CD4-positive, alpha-beta T cell treated with Interleukin-10 for 1 hour (primary cell): ENCODE measurements around the gene FYTTD1.
A peak's percentile ranks its signal among the peaks of the same experiment; 100 is the strongest.

Experiments
- DNase-seq: peaks from one replicate; pipeline ENCODE4 v3.0.0-alpha.2; 2020

FYTTD1 gene

DNA sequence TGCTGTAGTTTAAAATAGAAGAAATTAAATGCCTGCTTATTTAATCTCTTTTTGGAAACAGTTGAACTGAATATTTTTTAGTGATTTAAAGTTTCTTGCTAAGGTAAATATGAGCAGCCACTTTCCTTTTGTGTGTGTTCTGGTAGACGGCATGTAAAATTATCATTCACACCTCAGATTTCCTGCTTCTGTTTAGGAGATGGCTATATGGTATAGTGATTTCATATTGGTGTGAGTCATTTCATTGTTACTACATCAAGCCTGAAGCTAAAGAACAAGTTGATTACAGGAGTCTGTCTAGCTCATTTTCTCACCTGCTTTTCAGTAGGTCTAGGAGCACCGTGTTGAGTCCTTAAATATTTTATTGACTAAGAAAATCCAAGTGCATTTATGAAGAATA lies 43.6 kb downstream of the FYTTD1 start:
- DNase-seq: peak; percentile 39

GRCh38 chr3:197794115-197794514 lies 44.4 kb downstream of the FYTTD1 start:
- no peak for DNase-seq

GRCh38 chr3:197795200-197795599 lies 45.5 kb downstream of the FYTTD1 start:
- no peak for DNase-seq

DNA sequence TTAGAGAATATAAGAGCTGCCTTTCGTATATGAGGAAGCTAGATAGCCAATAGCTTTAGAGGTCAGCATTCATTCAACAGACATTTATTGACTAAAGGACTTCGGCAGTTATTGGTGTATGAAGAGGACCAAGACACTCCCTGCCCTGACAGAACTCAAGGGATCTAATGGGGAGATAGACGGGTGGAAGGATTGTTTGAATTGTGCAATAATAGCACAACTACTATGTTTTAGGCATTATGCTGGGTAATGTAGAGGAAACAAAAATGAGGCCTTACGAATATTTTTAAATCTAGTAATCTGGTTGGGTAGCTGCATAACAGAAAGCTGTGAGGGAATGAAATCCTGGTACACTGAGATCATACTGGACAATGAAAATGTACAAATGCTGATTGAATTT lies 46.4 kb downstream of the FYTTD1 start:
- no peak for DNase-seq

DNA sequence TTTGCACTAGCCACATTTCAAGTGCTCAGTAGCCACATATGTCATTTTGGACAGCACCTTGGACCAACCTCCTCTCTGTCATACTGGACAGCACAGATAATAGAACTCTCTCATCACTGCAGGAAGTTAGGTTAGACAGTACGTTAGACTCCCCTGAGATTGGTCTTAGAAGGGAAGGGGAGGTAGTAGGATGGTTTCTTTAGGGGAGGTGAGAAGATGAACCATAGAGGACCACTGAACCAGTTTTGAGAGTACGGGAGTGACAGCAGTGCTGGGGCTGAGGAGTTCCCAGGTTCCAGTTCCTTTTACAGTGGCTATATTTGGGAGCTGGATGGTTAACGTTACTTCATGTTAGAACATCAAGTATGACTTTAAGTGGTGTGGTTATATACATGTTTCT lies 49.2 kb downstream of the FYTTD1 start:
- no peak for DNase-seq

DNA sequence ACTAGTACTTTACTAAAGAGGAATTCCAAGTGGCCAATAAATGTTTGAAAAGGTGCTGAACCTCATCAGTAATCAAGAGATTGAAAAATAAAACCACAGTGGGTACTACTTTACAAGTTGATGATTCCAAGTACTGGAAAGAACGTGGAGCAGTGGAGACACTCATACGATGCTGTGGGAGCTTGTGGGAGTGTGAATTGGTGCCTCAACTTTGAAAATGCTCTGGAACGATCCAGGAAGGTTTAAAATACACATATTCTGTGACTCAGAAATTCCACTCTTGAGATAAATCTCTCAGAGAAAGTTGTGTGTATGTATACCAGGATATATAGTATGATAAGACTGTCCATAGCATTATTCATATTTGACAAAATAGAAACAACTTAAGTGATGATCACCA lies 50.7 kb downstream of the FYTTD1 start:
- no peak for DNase-seq

DNA sequence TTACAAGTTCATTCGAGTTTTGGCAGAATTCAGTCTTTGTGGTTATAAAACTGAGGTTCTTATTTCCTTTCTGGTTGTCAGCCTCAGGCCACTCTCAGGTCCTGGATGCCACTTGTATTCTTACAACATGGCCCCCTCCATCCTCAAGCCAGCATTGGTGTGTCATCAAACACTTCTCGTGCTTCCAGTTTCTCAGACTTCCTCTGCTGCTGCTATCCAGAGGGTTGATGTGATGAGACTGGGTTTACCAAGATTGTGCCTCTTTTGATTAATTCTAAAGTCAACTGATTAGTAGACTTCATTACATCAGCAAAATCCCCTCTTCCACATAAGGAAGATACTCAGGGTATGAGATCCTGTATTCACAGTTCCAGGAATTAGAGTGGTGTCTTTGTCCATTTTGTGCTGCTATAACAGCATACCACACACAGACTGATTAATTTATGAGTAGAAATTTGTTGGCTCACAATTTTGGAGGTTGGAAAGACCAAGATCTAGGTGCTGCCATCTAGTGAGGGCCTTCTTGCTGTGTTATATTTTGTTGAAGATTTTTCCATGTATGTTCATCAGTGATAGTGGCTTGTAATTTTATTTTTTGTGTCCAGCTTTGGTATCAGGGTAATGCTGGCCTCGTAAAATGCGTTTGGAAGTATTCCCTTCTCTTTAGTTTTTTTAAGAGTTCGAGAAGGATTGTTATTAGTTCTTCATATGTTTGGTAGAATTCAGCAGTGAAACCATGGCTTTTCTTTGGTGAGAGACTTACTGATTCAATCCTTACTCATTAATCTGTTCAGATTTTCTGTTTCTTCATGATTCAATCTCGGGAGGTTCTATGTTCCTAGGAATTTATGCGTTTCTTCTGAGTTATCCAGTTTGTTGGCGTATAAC lies 52.5 kb downstream of the FYTTD1 start:
- peak; percentile 53 for DNase-seq

GRCh38 chr3:197802779-197803459 lies 53.2 kb downstream of the FYTTD1 start:
- DNase-seq: no peak

- DNase-seq: no peak
These were observed 54.8 kb downstream of the FYTTD1 start for GRCh38 chr3:197804511-197804910.

DNA sequence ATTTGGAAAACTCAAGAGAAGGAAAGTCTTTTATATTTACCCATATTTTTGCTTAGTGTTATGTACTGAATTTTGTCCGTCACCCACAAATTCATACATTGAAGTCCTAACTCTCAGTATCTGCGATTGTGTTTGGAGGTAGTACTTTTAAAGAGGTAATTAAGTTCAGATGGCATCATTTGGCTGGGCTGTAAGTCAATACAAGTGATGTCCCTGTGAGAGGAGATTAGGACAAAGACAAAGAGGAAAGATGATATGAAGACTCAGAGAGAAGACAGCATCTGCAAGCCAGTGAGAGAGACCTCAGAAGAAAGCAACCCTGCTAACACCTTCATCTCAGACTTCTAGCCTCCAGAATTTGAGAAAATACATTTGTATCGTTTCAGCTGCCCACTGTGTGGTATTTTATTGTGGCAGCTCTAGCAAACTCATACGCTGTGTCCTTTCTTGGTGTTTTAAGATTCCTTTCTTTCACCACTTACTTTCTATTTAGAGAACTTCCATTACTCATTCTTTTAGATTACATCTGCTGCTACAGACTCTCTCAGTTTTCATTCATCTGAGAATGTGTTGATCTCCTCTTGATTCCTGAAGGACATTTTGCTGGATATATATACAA lies 58.4 kb downstream of the FYTTD1 start:
- DNase-seq: no peak

- DNase-seq: no peak
These were observed 59.8 kb downstream of the FYTTD1 start for GRCh38 chr3:197809356-197810020.

- DNase-seq: no peak
These were observed 61.2 kb downstream of the FYTTD1 start for GRCh38 chr3:197810901-197811300.

GRCh38 chr3:197811343-197811742 lies 61.7 kb downstream of the FYTTD1 start:
- DNase-seq: no peak

DNA sequence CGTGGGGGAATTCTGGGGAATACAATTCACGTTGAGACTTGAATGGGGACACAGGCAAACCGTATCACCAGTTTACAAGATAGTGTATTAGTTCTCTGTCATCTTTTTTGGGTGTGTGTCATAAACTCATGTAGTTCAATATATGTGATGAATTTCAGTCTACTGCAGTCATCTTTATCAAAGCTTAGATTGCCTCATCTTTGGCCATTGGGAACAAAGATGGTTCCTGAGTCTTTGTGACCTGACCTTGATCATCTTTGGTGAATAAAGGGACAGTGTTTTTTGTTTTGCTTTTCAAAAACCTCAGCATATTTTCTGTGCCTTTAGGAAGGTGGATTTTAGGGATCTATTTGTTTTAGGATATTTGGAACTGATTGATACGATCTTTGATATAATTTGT lies 64.7 kb downstream of the FYTTD1 start:
- no peak for DNase-seq

DNA sequence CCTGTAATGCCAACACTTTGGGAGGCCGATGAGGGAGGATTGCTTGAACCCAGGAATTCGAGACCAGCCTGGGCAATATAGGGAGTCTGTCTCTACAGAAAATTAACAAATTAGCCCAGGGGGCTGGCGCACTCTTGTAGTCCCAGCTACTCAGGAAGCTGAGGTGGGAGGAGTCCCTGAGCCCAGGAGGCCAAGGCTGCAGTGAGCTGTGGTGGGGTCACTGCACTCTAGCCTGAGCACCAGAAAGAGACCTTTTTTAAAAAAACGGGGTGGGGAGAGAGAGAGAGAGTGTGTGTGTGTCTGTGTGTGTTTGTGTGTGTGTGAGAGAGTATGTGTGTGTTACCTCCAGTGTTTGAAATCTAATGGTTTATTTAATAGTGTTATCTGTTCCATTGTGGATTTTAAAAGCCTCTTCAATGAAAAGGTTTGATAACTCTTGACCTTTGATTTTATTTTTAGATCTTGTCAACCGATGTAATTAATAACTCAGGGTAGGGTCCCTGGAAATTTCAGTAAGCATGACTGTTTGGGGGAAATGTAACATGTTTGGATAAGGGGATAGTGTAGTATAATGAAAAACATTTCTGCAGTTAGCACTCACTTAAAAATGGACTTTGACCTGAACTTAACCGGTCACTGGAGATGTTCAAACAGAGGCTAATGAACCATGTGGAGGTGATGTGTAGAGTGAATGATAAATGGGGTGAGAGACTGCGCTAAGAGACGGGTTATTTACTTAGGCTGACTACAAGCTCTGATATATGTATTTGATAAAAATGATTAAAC lies 71.1 kb downstream of the FYTTD1 start:
- no peak for DNase-seq

- no peak for DNase-seq
These were observed 79.8 kb downstream of the FYTTD1 start for GRCh38 chr3:197829397-197830045.

DNA sequence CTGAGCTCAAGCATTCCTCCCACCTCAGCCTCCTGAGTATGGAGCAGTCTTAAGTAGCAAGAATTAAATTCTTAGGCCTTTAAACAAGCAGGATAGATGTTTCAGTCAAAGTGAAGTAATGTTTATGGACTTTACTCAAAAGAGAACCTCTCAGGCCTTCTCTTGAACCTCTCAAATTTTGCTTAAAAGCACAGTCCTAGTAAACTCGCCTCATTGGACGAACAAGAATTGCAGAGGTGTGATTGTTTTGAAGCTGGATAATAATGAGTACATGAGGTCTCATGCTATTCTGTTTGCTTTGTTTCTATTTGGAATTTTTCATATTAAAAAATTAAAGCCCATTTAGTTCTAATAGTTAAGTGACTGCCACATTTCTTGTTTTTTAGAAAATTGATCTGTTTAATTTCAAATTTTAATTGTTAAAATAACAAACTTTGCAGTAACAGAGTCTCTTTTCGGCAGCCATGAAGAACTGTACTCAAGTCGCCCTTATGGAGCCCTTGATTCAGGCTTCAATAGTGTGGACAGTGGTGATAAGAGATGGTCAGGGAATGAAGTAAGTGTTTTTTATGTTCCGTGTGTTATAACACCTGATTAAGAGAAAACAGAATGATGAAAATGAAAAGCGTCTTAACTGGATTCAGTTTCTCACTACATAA lies 80.8 kb downstream of the FYTTD1 start:
- DNase-seq: no peak

- DNase-seq: no peak
These were observed 81.3 kb downstream of the FYTTD1 start for GRCh38 chr3:197830967-197831313.

- no peak for DNase-seq
These were observed 84.4 kb downstream of the FYTTD1 start for GRCh38 chr3:197833930-197834715.

- DNase-seq: no peak
These were observed 85.8 kb downstream of the FYTTD1 start for GRCh38 chr3:197835509-197835908.

GRCh38 chr3:197836244-197836643 lies 86.6 kb downstream of the FYTTD1 start:
- no peak for DNase-seq
